B cell (primary cell): ENCODE results near the gene ABCA1. TPM values are rescaled to one million over a fixed set of nuclear protein-coding genes. Genes with fewer than 3 reads are reported as not detected.

ENCODE experiments used
- ATAC-seq: fragments of 200-7000 bp; cut with Tn5 transposase; one replicate; pipeline ENCODE4 v1.10.0; 2021; ENCODE audit warnings: low read depth, mild to moderate bottlenecking, moderate number of reproducible peaks, moderate library complexity
- CTCF ChIA-PET: fragments of 350-600 bp; sonication (Branson Sonifier 250); formaldehyde crosslinking; loops from one replicate; lab custom pipeline; 2021; ENCODE audit warnings: antibody characterized with exemption, inconsistent platforms; lab: Charles Lee
- POLR2A ChIA-PET: fragments of 350-600 bp; sonication (Branson Sonifier 250); formaldehyde crosslinking; loops from one replicate; lab custom pipeline; 2021; ENCODE audit warnings: antibody characterized with exemption; lab: Charles Lee
- DNase-seq: peaks from one replicate; pipeline ENCODE4 v3.0.0; 2013
- H2AFZ ChIP-seq: 2 replicates; pipeline ENCODE4 v1.6.1; 2012; ENCODE audit warnings: mild to moderate bottlenecking, low read depth, low read length; ENCODE audit not compliant: insufficient read depth, poor library complexity, severe bottlenecking
- H3K27ac ChIP-seq, 2 donors: 1 replicate in 1 of 2; 2 replicates in 1 of 2; pipeline ENCODE4 v1.5.1; 2012 to 2013; ENCODE audit warnings: low read length in 2 of 2, mild to moderate bottlenecking in 2 of 2, moderate library complexity in 1 of 2
- H3K27me3 ChIP-seq, 4 experiments: fragments of 200-600 bp in 1 of 4; sonication (generic) in 1 of 4; replicated peaks in 1 of 4; 1 replicate in 2 of 4; 2 replicates in 2 of 4; pipeline versions ENCODE4 v1.6.1 to v1.7.0; 2013 to 2016; ENCODE audit warnings: low read length in 3 of 4, mild to moderate bottlenecking in 2 of 4, mixed read lengths in 1 of 4, moderate library complexity in 1 of 4; ENCODE audit not compliant: insufficient read depth in 4 of 4, control insufficient read depth in 3 of 4; ENCODE audit errors: control extremely low read depth in 1 of 4
- H3K36me3 ChIP-seq, 2 experiments: replicated peaks in 1 of 2; 1 replicate in 1 of 2; 2 replicates in 1 of 2; pipeline versions ENCODE4 v1.6.1 to v1.7.1; 2013; ENCODE audit warnings: low read length in 1 of 2; ENCODE audit not compliant: insufficient read depth in 2 of 2, control insufficient read depth in 1 of 2; ENCODE audit errors: control extremely low read depth in 1 of 2, extremely low read depth in 1 of 2
- H3K4me1 ChIP-seq, 2 donors: fragments of 200-600 bp in 1 of 2; sonication (generic) in 1 of 2; 1 replicate in 1 of 2; 2 replicates in 1 of 2; pipeline versions ENCODE4 v1.5.1 to v1.6.1; 2013 to 2017; ENCODE audit warnings: low read length in 2 of 2; ENCODE audit not compliant: control insufficient read depth in 2 of 2, insufficient read depth in 2 of 2
- H3K4me2 ChIP-seq: replicated peaks from 2 replicates; pipeline ENCODE3; 2012; ENCODE audit warnings: mild to moderate bottlenecking, low read depth, low read length; ENCODE audit not compliant: poor library complexity, severe bottlenecking
- H3K4me3 ChIP-seq, 5 experiments: fragments of 200-600 bp in 1 of 5; sonication (generic) in 1 of 5; 1 replicate in 3 of 5; 2 replicates in 2 of 5; pipeline versions ENCODE4 v1.5.1 to v1.7.0; 2011 to 2016; ENCODE audit warnings: low read length in 4 of 5, mild to moderate bottlenecking in 4 of 5, low read depth in 2 of 5, control low read depth in 1 of 5, moderate library complexity in 1 of 5; ENCODE audit not compliant: insufficient read depth in 1 of 5; ENCODE audit errors: control extremely low read depth in 1 of 5, extremely low read depth in 1 of 5
- H3K79me2 ChIP-seq: fragments of 200-600 bp; sonication (generic); one replicate; pipeline ENCODE4 v1.6.0; 2016; ENCODE audit warnings: low read length; ENCODE audit not compliant: control insufficient read depth, insufficient read depth
- H3K9ac ChIP-seq: fragments of 200-600 bp; sonication (generic); 2 replicates; pipeline ENCODE4 v1.6.1; 2017; ENCODE audit warnings: mild to moderate bottlenecking, low read length, moderate library complexity
- H3K9me3 ChIP-seq, 3 donors: one replicate each; pipeline versions ENCODE4 v1.6.1 to v1.7.1; 2013; ENCODE audit warnings: low read length in 2 of 3; ENCODE audit not compliant: control insufficient read depth in 2 of 3, insufficient read depth in 1 of 3; ENCODE audit errors: control extremely low read depth in 1 of 3
- H4K20me1 ChIP-seq: 2 replicates; pipeline ENCODE4 v1.6.0; 2012; ENCODE audit warnings: mild to moderate bottlenecking, low read length; ENCODE audit not compliant: insufficient read depth, control insufficient read depth, poor library complexity, severe bottlenecking
- H3K27ac Mint-ChIP-seq: one replicate; pipeline ENCODE4 v1.8.0; 2021; ENCODE audit warnings: mixed read lengths
- H3K27me3 Mint-ChIP-seq: one replicate; pipeline ENCODE4 v1.8.0; 2021; ENCODE audit warnings: mixed read lengths
- H3K4me1 Mint-ChIP-seq: one replicate; pipeline ENCODE4 v1.8.0; 2021; ENCODE audit warnings: mixed read lengths
- H3K4me3 Mint-ChIP-seq: one replicate; pipeline ENCODE4 v1.8.0; 2021; ENCODE audit warnings: mixed read lengths
- H3K9me3 Mint-ChIP-seq: one replicate; pipeline ENCODE4 v1.8.0; 2022; ENCODE audit warnings: mixed read lengths; ENCODE audit not compliant: insufficient read depth
- CTCF ChIP-seq: fragments of 200-600 bp; IDR thresholded peaks from one replicate; pipeline ENCODE4 v1.8.0; 2022; ENCODE audit warnings: antibody characterized with exemption, mild to moderate bottlenecking
- EZH2 ChIP-seq: IDR thresholded peaks from 2 replicates; pipeline ENCODE4 v1.6.1; 2012; ENCODE audit warnings: borderline replicate concordance, low read depth, mild to moderate bottlenecking, moderate library complexity, low read length; ENCODE audit not compliant: insufficient read depth, poor library complexity, severe bottlenecking
- WGBS: methylation state at CpG from one replicate; pipeline ENCODE4 v1.1.5; 2013; ENCODE audit warnings: missing lambda C conversion rate; ENCODE audit not compliant: insufficient coverage; 5-methylcytosine and 5-hydroxymethylcytosine counted together
- intact Hi-C: fragments of 100-400 bp; cut with micrococcal nuclease; formaldehyde crosslinking; loops from one replicate; pipeline ENCODE4 v1.10.0; 2022
- polyA plus RNA-seq: library from polyadenylated mRNA; depleted of rRNA; stranded (reverse); fragments of >200 nt; gene quantifications from 2 replicates; pipeline ENCODE4 v1.2.3, GENCODE V29; 2012
- total RNA-seq, 2 donors: library from RNA; stranded (reverse); fragments of 120-200 nt in 1 of 2; gene quantifications; 1 replicate in 1 of 2; 2 replicates in 1 of 2; pipeline versions ENCODE4 v1.2.3 to v1.2.4, GENCODE V29; 2013 to 2022

Gene ABCA1
- total and polyA plus RNA-seq, 2 donors (not counting 1 experiment from before 2014, with no cell fraction given): 5.2 to 24.0 TPM

- Histone ChIP-seq H3K27me3 (no peaks in the 10 kb centered on the region), H3K27ac (no peak overlapping the region), H3K4me2 (no peak overlapping the region), H3K4me3 (no peak overlapping the region), H2AFZ (no peak overlapping the region), H3K9ac (no peak overlapping the region), H3K4me1 (no peaks in the 10 kb centered on the region), H3K36me3 (no peaks in the 10 kb centered on the region), H3K9me3 (no peaks in the 10 kb centered on the region), H3K79me2 (no peaks in the 10 kb centered on the region), H4K20me1 (no peaks in the 10 kb centered on the region)
- H3K4me3 Mint-ChIP-seq: no peak overlapping the region
- no peaks in the 10 kb centered on the region for H3K27me3 Mint-ChIP-seq
- intact Hi-C loops: no loop called here
- 92% methylated on average over 3 of the region's 4 CpGs for WGBS
- no peak for TF ChIP-seq EZH2
- no peak for TF ChIP-seq CTCF
- POLR2A ChIA-PET: no interaction called here
- CTCF ChIA-PET: interaction anchor here (0.7 kb wide), 1 partner anchor 122 kb away, joined by 5 read pairs; no protein-coding TSS in a partner anchor
- H3K27ac Mint-ChIP-seq: no peak overlapping the region
- DNase-seq (no peak), ATAC-seq (no peak)
- H3K9me3 Mint-ChIP-seq: no peaks in the 10 kb centered on the region
- H3K4me1 Mint-ChIP-seq: no peaks in the 10 kb centered on the region
Measured at GRCh38 chr9:104951487-104951886, 23.5 kb upstream of the ABCA1 start.

GRCh38 chr9:104950838-104951237 is 22.9 kb upstream of the ABCA1 start:
- Histone ChIP-seq H3K9ac (no peak overlapping the region), H3K27ac (no peak overlapping the region), H3K4me3 (no peak overlapping the region), H3K9me3 (no peaks in the 10 kb centered on the region), H4K20me1 (no peaks in the 10 kb centered on the region), H3K36me3 (no peaks in the 10 kb centered on the region), H3K27me3 (no peaks in the 10 kb centered on the region), H2AFZ (no peak overlapping the region), H3K4me1 (no peaks in the 10 kb centered on the region), H3K79me2 (no peaks in the 10 kb centered on the region), H3K4me2 (no peak overlapping the region)
- 100% methylated on average over 3 of the region's 4 CpGs for WGBS
- CTCF ChIA-PET: interaction anchor here (1.3 kb wide), 1 partner anchor 29 kb away, joined by 3 read pairs; no protein-coding TSS in a partner anchor
- H3K9me3 Mint-ChIP-seq: no peaks in the 10 kb centered on the region
- no peak overlapping the region for H3K4me3 Mint-ChIP-seq
- H3K4me1 Mint-ChIP-seq: no peaks in the 10 kb centered on the region
- H3K27me3 Mint-ChIP-seq: no peaks in the 10 kb centered on the region
- DNase-seq: no peak
- POLR2A ChIA-PET: no interaction called here
- intact Hi-C loops: no loop called here
- H3K27ac Mint-ChIP-seq: no peak overlapping the region
- TF ChIP-seq EZH2 (no peak), CTCF (no peak)
- no peak for ATAC-seq
